ENCODE results near the gene SLPI.

The SLPI gene

DNA sequence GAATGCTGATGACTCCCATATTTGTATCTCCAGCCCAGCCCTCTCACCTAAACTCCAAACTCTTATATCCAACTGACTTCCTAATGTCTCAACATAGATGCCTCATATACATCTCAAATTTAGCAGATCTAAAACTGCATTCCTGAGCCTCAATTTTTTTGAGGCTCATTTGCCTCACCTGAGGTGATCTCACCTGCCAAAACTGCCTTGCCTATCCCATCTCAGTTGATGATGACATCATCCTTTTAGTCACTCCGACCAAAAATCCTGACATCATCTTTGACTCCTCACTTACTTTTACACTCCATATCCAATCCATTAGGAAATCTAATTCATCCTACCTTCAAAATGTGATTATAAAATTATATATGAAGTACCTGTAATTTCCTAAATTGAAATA is 25.6 kb upstream of the SLPI start:
- TF ChIP-seq, protein P1, sequence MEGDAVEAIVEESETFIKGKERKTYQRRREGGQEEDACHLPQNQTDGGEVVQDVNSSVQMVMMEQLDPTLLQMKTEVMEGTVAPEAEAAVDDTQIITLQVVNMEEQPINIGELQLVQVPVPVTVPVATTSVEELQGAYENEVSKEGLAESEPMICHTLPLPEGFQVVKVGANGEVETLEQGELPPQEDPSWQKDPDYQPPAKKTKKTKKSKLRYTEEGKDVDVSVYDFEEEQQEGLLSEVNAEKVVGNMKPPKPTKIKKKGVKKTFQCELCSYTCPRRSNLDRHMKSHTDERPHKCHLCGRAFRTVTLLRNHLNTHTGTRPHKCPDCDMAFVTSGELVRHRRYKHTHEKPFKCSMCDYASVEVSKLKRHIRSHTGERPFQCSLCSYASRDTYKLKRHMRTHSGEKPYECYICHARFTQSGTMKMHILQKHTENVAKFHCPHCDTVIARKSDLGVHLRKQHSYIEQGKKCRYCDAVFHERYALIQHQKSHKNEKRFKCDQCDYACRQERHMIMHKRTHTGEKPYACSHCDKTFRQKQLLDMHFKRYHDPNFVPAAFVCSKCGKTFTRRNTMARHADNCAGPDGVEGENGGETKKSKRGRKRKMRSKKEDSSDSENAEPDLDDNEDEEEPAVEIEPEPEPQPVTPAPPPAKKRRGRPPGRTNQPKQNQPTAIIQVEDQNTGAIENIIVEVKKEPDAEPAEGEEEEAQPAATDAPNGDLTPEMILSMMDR (IDR thresholded peaks at IDR 0.05; ENCODE audit: control extremely low read depth, extremely low read depth, low read depth, missing control alignments), result no peak
- POLR2A ChIA-PET, result no interaction called here
- CTCF ChIA-PET, result interaction anchor here (1.1 to 5.2 kb wide), 2 partner anchors 9 to 12 kb away, joined by 5 to 50 read pairs; no protein-coding TSS in a partner anchor
- no peak for DNase-seq (ENCODE audit: extremely low spot score)

DNA sequence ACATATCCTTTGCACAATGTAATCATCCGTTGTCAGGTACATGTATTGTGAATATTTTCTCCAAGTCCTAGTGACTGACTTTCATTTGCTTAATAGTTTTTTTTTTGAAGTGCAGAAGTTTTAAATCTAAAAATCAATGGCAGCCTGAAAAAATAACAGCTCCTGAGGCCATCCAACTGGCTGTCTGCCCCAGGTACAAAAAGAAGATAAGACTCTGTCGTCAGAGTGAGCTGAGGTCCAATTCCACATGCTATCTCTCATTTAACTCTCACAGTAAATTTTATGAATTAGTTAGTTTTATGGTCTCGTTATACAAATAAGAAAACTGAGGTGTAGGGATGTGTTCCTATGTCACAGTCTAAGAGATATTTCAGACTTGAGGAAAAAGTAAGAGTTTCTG is 21.0 kb upstream of the SLPI start:
- TF ChIP-seq, protein P1 (IDR thresholded peaks at IDR 0.05; ENCODE audit: control extremely low read depth, extremely low read depth, low read depth, missing control alignments), result no peak
- no peak for DNase-seq (ENCODE audit: extremely low spot score)
- CTCF ChIA-PET, result interaction anchor here (1.2 to 1.5 kb wide), 2 partner anchors 16 to 495 kb away, joined by 3 to 7 read pairs; no protein-coding TSS in a partner anchor
- POLR2A ChIA-PET, result no interaction called here

DNA sequence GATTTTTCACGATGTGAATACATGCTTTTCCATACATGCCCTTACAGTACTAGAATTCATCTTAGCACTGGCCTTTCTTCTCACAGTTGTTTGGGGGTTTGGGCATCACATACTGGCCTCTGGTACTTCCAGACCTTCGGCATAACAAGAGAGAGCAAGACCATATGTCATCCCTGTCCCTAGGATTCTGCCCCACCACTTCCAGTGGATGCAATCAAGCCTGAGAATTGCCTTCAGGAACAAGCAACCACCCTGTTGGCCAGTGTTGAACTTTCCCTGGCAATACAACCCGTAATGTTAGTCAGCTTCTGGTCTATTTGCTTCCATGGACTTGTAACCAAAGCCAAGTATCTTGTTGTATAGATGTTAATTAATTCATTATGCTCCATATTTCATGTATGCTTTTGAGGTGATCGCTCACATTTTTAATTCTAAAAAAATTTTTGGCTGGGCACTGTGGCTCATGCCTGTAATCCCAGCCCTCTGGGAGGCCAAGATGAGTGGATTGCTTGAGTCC is 15.4 kb upstream of the SLPI start:
- CTCF ChIA-PET, result interaction anchor here (1.2 to 2.1 kb wide), 4 partner anchors 11 to 28 kb away, joined by 3 to 9 read pairs (median 5); no protein-coding TSS in a partner anchor
- POLR2A ChIA-PET, result no interaction called here
- TF ChIP-seq, protein P1 (IDR thresholded peaks at IDR 0.05; ENCODE audit: control extremely low read depth, extremely low read depth, low read depth, missing control alignments), result no peak
- no peak for DNase-seq (ENCODE audit: extremely low spot score)

DNA sequence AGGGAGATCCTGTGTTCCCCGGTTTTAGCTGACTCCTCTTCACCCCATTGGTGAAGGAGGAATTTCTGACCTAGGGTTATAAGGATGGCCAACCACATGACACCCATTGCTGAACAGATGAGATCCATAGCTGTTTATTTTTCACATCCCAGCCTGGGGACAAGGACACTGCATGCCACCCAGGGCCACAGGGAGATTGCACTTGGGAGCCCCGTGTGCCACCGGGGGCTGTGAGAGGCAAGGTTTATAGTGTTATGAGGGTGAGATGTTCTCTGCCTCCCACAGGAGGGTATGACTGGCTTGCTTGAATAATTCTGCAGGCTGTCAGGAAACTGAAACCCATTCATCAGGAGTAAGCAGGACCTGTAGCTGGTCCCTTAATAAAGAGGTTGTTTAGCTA is 14.7 kb upstream of the SLPI start:
- POLR2A ChIA-PET, result no interaction called here
- TF ChIP-seq, protein P1 (IDR thresholded peaks at IDR 0.05; ENCODE audit: control extremely low read depth, extremely low read depth, low read depth, missing control alignments), result no peak
- CTCF ChIA-PET, result interaction anchor here (1.2 to 2.1 kb wide), 4 partner anchors 10 to 29 kb away, joined by 3 to 9 read pairs (median 5); no protein-coding TSS in a partner anchor
- no peak for DNase-seq (ENCODE audit: extremely low spot score)

DNA sequence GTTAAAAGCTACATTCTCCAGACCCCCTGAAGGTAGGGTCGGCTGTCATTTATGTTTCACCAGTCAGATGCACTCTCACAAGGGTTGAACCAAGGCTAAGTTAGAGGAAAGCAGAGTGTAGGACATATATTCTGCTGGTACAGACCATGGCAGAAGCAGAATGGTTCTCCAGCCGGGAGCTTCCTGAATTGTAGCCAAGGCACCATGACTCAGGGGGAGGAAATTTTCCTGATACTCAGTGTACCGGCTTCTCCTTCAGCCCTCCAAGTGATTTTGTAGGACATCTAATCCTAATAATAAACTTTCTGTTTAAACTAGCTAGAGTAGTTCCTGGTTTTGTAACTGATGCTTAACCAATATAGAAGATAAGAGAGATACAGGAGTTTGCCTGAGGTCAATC is 14.2 kb upstream of the SLPI start:
- no peak for DNase-seq (ENCODE audit: extremely low spot score)
- CTCF ChIA-PET, result interaction anchor here (1.6 to 2.1 kb wide), 3 partner anchors 9 to 26 kb away, joined by 5 to 9 read pairs (median 5); no protein-coding TSS in a partner anchor
- POLR2A ChIA-PET, result no interaction called here
- TF ChIP-seq, protein P1 (IDR thresholded peaks at IDR 0.05; ENCODE audit: control extremely low read depth, extremely low read depth, low read depth, missing control alignments), result no peak

DNA sequence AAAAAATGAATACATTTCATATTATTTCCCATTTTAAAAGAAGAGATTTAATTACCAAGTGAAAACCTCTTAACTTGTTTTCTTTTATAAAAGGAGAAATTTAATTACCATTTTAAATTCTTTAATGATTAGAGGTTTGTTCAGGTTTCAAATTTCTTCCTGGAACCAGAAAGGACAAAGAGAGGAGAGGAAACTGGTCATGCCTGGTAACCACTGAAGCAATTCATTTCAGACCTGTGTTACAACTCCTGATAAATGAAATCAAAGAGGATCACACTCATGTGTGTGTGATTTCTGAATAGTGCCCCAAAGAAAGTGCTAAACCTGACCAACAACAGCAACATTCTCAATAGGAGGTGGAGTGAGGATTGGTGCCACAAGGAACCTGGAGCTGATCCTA is 12.6 kb upstream of the SLPI start:
- CTCF ChIA-PET, result no interaction called here
- POLR2A ChIA-PET, result no interaction called here
- TF ChIP-seq, protein P1 (IDR thresholded peaks at IDR 0.05; ENCODE audit: control extremely low read depth, extremely low read depth, low read depth, missing control alignments), result no peak
- no peak for DNase-seq (ENCODE audit: extremely low spot score)
